K562 (cell line): ENCODE data around the gene GNAL. TPM values are rescaled to one million over a fixed set of nuclear protein-coding genes. Genes with fewer than 3 reads are reported as not detected.
A peak's percentile ranks its signal among the peaks of the same experiment; 100 is the strongest.

Source experiments
- ASH1L ChIP-seq: fragments of 450-650 bp; IDR thresholded peaks from 2 replicates; pipeline ENCODE4 v1.6.1; 2018; ENCODE audit warnings: borderline replicate concordance, mild to moderate bottlenecking, low read depth; ENCODE audit not compliant: partially characterized antibody
- BMI1 ChIP-seq: fragments of 150-350 bp; IDR thresholded peaks from 2 replicates; pipeline ENCODE4 v1.6.1; 2014; ENCODE audit warnings: low read length
- CBFA2T2 ChIP-seq: fragments of 450-650 bp; conservative IDR thresholded peaks from 2 replicates; pipeline ENCODE4 v1.6.1; 2017; ENCODE audit warnings: mild to moderate bottlenecking
- EWSR1 ChIP-seq: fragments of 450-650 bp; IDR thresholded peaks from 2 replicates; pipeline ENCODE4 v1.6.1; 2018; ENCODE audit warnings: borderline replicate concordance, mild to moderate bottlenecking, low read depth, moderate library complexity; ENCODE audit not compliant: partially characterized antibody
- STAT5A ChIP-seq: IDR thresholded peaks from 2 replicates; pipeline ENCODE4 v1.6.1; 2012; ENCODE audit warnings: low read length, inconsistent platforms, borderline replicate concordance
- polyA plus RNA-seq, 8 experiments: library from polyadenylated mRNA; depleted of rRNA in 4 of 8; stranded (reverse) in 5 of 8; unstranded in 3 of 8; fragments of >200 nt; fragmentation: Nextera tagmentation in 2 of 8; fragmentation: Illumina TruSeq in 1 of 8; extraction: Ambion mirVana in 2 of 8; extraction: Trizol in 1 of 8; gene quantifications; 2 replicates each; pipeline versions ENCODE4 v1.2.1 to v1.2.3, GENCODE V29; 2011 to 2014; ENCODE audit warnings: inconsistent platforms in 1 of 8, missing spikeins in 1 of 8
- total RNA-seq, 7 experiments: library from RNA; depleted of rRNA in 6 of 7; stranded (reverse); fragments of >200 nt in 6 of 7; fragmentation: Illumina TruSeq in 2 of 7; extraction: Trizol in 2 of 7; gene quantifications; 2 replicates each; pipeline versions ENCODE4 v1.2.1 to v1.2.3, GENCODE V29; 2011 to 2021; ENCODE audit warnings: low replicate concordance in 1 of 7
- TF ChIP-seq, protein P1 (sequence below): sonication (generic); formaldehyde crosslinking; IDR thresholded peaks from 2 replicates; pipeline ENCODE4 v1.8.0; 2023; ENCODE audit warnings: mild to moderate bottlenecking, missing genetic modification reagents
- TF ChIP-seq, protein P2 (sequence below): fragments of 450-650 bp; IDR thresholded peaks from 2 replicates; pipeline ENCODE4 v1.6.1; 2018; ENCODE audit not compliant: partially characterized antibody
- TF ChIP-seq, protein P3 (sequence below): fragments of 450-650 bp; formaldehyde crosslinking; IDR thresholded peaks from 2 replicates; pipeline ENCODE4 v1.4.0; 2020; ENCODE audit warnings: mild to moderate bottlenecking

Gene GNAL
- total and polyA plus RNA-seq, 9 of the 15 experiments (the other 6 are each of a cell fraction or from before 2014, with no cell fraction given), result under 0.01 to 0.10 (median 0.01) TPM; not detected in 5

DNA sequence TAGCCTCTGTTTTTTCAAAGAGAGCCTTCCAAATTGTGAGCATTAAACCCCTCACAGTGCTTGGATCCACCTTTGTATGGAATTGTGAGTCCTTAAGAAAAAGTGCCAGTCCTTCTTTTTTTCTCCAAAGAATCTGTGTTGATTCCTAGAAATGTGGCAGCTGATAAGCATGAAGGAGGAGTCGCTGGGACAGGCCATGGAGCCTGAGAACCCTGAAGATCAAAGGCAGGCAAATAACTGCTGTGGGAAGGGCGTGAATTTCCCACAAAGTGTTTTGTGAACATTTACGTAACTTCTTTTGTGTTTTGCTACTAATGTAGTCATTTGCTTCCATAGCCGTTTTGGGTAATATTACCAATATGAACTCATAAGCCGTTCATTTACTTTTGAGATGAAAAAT is 134.5 kb downstream of the GNAL start (continued):
- no peak for TF ChIP-seq ASH1L
- TF ChIP-seq STAT5A, result peak; percentile 24; the same call in 1 of the 2 replicates
- TF ChIP-seq, protein P1, sequence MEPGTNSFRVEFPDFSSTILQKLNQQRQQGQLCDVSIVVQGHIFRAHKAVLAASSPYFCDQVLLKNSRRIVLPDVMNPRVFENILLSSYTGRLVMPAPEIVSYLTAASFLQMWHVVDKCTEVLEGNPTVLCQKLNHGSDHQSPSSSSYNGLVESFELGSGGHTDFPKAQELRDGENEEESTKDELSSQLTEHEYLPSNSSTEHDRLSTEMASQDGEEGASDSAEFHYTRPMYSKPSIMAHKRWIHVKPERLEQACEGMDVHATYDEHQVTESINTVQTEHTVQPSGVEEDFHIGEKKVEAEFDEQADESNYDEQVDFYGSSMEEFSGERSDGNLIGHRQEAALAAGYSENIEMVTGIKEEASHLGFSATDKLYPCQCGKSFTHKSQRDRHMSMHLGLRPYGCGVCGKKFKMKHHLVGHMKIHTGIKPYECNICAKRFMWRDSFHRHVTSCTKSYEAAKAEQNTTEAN, result no peak
- TF ChIP-seq CBFA2T2, result 0 out of 2 replicates have a peak, but pooled peaks have one; percentile 1
- TF ChIP-seq BMI1, result no peak
- TF ChIP-seq EWSR1, result no peak
- TF ChIP-seq, protein P2, sequence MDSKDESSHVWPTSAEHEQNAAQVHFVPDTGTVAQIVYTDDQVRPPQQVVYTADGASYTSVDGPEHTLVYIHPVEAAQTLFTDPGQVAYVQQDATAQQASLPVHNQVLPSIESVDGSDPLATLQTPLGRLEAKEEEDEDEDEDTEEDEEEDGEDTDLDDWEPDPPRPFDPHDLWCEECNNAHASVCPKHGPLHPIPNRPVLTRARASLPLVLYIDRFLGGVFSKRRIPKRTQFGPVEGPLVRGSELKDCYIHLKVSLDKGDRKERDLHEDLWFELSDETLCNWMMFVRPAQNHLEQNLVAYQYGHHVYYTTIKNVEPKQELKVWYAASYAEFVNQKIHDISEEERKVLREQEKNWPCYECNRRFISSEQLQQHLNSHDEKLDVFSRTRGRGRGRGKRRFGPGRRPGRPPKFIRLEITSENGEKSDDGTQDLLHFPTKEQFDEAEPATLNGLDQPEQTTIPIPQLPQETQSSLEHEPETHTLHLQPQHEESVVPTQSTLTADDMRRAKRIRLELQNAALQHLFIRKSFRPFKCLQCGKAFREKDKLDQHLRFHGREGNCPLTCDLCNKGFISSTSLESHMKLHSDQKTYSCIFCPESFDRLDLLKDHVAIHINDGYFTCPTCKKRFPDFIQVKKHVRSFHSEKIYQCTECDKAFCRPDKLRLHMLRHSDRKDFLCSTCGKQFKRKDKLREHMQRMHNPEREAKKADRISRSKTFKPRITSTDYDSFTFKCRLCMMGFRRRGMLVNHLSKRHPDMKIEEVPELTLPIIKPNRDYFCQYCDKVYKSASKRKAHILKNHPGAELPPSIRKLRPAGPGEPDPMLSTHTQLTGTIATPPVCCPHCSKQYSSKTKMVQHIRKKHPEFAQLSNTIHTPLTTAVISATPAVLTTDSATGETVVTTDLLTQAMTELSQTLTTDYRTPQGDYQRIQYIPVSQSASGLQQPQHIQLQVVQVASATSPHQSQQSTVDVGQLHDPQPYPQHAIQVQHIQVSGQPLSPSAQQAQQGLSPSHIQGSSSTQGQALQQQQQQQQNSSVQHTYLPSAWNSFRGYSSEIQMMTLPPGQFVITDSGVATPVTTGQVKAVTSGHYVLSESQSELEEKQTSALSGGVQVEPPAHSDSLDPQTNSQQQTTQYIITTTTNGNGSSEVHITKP, result no peak
- TF ChIP-seq, protein P3, sequence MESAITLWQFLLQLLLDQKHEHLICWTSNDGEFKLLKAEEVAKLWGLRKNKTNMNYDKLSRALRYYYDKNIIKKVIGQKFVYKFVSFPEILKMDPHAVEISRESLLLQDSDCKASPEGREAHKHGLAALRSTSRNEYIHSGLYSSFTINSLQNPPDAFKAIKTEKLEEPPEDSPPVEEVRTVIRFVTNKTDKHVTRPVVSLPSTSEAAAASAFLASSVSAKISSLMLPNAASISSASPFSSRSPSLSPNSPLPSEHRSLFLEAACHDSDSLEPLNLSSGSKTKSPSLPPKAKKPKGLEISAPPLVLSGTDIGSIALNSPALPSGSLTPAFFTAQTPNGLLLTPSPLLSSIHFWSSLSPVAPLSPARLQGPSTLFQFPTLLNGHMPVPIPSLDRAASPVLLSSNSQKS (CRISPR knock-in tag), result no peak
